Breast epithelium (tissue), 3 donors: ENCODE measurements around the gene PLEKHF1.

Source experiments
- POLR2A ChIP-seq: fragments of 450-650 bp; IDR thresholded peaks from one replicate; pipeline ENCODE4 v1.6.1; 2016; ENCODE audit warnings: antibody characterized with exemption, mild to moderate bottlenecking, moderate library complexity
- POLR2AphosphoS5 ChIP-seq, 3 donors: sonication (generic); formaldehyde crosslinking; IDR thresholded peaks; one replicate each; pipeline ENCODE4 v1.6.1; 2017; ENCODE audit warnings: antibody characterized with exemption in 3 of 3
- TF ChIP-seq, protein P1 (sequence below), 3 donors: fragments of 450-650 bp; IDR thresholded peaks; one replicate each; pipeline ENCODE4 v1.5.1; 2016 to 2017; ENCODE audit warnings: antibody characterized with exemption in 3 of 3, mild to moderate bottlenecking in 3 of 3, moderate library complexity in 3 of 3

DNA sequence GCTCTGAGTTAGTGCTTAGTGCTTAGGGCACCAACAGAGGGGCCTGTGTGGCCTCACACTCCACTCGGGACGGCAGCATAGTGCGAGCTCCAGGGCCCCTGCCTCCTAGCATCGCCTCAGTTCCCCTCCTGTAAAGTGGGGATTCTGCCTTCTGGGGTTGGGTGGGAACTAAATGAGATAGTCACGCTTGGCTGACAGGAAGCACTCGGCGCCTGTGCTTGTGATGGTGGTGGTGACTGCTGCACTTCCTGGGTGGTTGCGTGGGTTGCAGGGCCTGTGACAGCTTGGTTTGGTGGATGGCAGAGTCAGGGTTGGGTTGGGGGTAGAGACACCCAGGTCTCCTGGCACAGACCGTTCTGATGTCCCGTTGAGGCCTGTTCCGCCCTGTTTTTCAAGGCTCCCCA is 7.7 kb downstream of the PLEKHF1 start:
- TF ChIP-seq, protein P1, sequence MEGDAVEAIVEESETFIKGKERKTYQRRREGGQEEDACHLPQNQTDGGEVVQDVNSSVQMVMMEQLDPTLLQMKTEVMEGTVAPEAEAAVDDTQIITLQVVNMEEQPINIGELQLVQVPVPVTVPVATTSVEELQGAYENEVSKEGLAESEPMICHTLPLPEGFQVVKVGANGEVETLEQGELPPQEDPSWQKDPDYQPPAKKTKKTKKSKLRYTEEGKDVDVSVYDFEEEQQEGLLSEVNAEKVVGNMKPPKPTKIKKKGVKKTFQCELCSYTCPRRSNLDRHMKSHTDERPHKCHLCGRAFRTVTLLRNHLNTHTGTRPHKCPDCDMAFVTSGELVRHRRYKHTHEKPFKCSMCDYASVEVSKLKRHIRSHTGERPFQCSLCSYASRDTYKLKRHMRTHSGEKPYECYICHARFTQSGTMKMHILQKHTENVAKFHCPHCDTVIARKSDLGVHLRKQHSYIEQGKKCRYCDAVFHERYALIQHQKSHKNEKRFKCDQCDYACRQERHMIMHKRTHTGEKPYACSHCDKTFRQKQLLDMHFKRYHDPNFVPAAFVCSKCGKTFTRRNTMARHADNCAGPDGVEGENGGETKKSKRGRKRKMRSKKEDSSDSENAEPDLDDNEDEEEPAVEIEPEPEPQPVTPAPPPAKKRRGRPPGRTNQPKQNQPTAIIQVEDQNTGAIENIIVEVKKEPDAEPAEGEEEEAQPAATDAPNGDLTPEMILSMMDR (IDR thresholded peaks at IDR 0.05) = no peak
- no peak for TF ChIP-seq POLR2AphosphoS5 (IDR thresholded peaks at IDR 0.05)
- TF ChIP-seq POLR2A = no peak
